Measurements from ENCODE around the gene WLS. TPM values are rescaled to one million over a fixed set of nuclear protein-coding genes. Genes with fewer than 3 reads are reported as not detected.

WLS gene
- total and polyA plus RNA-seq, 10 of the 15 experiments (the other 5 are each of a cell fraction or from before 2014, with no cell fraction given), result 0.04 to 0.36 TPM; not detected in 8

DNA sequence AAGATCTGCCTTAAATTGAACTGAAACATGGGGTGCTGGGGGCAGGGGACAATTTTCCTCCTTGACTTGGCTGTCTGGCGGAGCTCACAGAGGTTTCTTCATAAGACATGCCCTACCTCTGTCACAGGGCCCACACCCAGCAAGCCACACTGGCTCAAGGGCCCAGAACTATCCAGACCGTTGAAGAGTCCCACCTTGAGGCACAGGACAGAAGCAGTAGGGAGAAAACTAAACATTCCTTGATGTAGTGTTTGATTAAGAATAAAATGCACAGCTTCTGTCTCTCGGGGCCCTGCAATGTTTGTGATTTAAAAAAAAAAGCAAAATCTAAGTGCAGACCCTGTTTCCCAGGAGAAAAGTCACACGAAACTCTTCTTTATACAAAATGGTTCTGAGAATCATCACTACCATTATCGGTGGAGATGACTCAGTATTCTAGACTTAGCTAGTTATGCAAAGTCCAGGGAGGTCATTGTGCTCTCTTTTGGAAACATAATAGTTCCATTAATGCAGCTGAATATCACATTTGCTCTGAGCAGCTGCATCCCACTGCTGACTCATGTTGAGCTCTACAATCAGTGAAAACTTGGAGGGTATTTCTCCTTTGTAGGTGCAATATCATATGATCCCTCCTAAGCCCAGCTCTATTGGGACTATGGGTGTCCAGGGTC lies 128.3 kb downstream of the WLS start:
- ChIA-PET POLR2A (no interaction called here), CTCF (interaction anchor here (0.5 to 1.6 kb wide), 9 partner anchors 13 to 1634 kb away, joined by 3 to 7 read pairs (median 3); no protein-coding TSS in a partner anchor)
- H3K4me1 ChIP-seq (ENCODE audit: control insufficient read depth, insufficient read depth, low read length), result no peaks in the 10 kb centered on the region

More for the DNA sequence above, 128.3 kb downstream of the WLS start:
- Histone ChIP-seq H3K4me3 (no peak overlapping the region), H2AFZ (ENCODE audit: control insufficient read depth, low read depth, low read length) (no peak overlapping the region), H3K36me3 (ENCODE audit: control insufficient read depth in 2 of 2, insufficient read depth in 2 of 2, low read length in 1 of 2) (no peaks in the 10 kb centered on the region; a peak in 1 of 4 replicates), H3K9ac (ENCODE audit: control insufficient read depth, insufficient read depth, low read length) (no peak overlapping the region), H3K27ac (ENCODE audit: control insufficient read depth, insufficient read depth) (no peak overlapping the region), H4K20me1 (ENCODE audit: control insufficient read depth, insufficient read depth) (no peaks in the 10 kb centered on the region), H3K9me3 (replicated peaks; ENCODE audit: control insufficient read depth, insufficient read depth, low read length) (no peaks in the 10 kb centered on the region), H3K4me2 (ENCODE audit: control insufficient read depth, insufficient read depth) (no peak overlapping the region), H3K27me3 (replicated peaks in 1 of 2; ENCODE audit: control insufficient read depth in 2 of 2, insufficient read depth in 2 of 2, low read length in 1 of 2) (peaks cover 0 to 1% of the 10 kb centered on the region in 2 experiments; a peak in 1 of 4 replicates), H3K79me2 (ENCODE audit: control insufficient read depth, insufficient read depth, low read length) (no peaks in the 10 kb centered on the region)
- DNase-seq (ENCODE audit: low read depth, low spot score), result no peak
- no peak for FAIRE-seq
- in situ Hi-C loops (cut with MboI) (no loop called here), intact Hi-C loops (cut with micrococcal nuclease; ENCODE audit: unreplicated experiment) (no loop called here)
- BruUV-seq (replicated peaks), result no TSS peak
- ChIA-PET SMC1A (ENCODE audit: uncharacterized antibody, unreplicated experiment) (interaction anchor here (1.0 to 1.1 kb wide), 2 partner anchors 9 to 10 kb away, joined by 3 to 4 read pairs; no protein-coding TSS in a partner anchor), RAD21 (ENCODE audit: unreplicated experiment) (interaction anchor here (1.5 kb wide), 1 partner anchor 14 kb away, joined by 3 read pairs; no protein-coding TSS in a partner anchor)
- TF ChIP-seq ZZZ3 (IDR thresholded peaks at IDR 0.05; ENCODE audit: control insufficient read depth, insufficient read length, low read depth) (no peak), TCF12 (IDR thresholded peaks at IDR 0.05; ENCODE audit: low read depth, low read length) (no peak), PML (IDR thresholded peaks at IDR 0.05; ENCODE audit: low read length) (no peak), MTA3 (IDR thresholded peaks at IDR 0.05; ENCODE audit: borderline replicate concordance, low read length) (no peak), DPF2 (IDR thresholded peaks at IDR 0.05) (no peak), ESRRA (IDR thresholded peaks at IDR 0.05; ENCODE audit: low read length) (no peak), POLR2AphosphoS2 (IDR thresholded peaks at IDR 0.05; ENCODE audit: low read depth, low read length) (no peak), LARP7 (IDR thresholded peaks at IDR 0.05) (no peak)
- TF ChIP-seq, protein P1, sequence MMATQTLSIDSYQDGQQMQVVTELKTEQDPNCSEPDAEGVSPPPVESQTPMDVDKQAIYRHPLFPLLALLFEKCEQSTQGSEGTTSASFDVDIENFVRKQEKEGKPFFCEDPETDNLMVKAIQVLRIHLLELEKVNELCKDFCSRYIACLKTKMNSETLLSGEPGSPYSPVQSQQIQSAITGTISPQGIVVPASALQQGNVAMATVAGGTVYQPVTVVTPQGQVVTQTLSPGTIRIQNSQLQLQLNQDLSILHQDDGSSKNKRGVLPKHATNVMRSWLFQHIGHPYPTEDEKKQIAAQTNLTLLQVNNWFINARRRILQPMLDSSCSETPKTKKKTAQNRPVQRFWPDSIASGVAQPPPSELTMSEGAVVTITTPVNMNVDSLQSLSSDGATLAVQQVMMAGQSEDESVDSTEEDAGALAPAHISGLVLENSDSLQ (IDR thresholded peaks at IDR 0.05), result no peak
- TF ChIP-seq, protein P2, sequence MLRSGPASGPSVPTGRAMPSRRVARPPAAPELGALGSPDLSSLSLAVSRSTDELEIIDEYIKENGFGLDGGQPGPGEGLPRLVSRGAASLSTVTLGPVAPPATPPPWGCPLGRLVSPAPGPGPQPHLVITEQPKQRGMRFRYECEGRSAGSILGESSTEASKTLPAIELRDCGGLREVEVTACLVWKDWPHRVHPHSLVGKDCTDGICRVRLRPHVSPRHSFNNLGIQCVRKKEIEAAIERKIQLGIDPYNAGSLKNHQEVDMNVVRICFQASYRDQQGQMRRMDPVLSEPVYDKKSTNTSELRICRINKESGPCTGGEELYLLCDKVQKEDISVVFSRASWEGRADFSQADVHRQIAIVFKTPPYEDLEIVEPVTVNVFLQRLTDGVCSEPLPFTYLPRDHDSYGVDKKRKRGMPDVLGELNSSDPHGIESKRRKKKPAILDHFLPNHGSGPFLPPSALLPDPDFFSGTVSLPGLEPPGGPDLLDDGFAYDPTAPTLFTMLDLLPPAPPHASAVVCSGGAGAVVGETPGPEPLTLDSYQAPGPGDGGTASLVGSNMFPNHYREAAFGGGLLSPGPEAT (IDR thresholded peaks at IDR 0.05; ENCODE audit: low read depth), result no peak
- TF ChIP-seq, protein P3, sequence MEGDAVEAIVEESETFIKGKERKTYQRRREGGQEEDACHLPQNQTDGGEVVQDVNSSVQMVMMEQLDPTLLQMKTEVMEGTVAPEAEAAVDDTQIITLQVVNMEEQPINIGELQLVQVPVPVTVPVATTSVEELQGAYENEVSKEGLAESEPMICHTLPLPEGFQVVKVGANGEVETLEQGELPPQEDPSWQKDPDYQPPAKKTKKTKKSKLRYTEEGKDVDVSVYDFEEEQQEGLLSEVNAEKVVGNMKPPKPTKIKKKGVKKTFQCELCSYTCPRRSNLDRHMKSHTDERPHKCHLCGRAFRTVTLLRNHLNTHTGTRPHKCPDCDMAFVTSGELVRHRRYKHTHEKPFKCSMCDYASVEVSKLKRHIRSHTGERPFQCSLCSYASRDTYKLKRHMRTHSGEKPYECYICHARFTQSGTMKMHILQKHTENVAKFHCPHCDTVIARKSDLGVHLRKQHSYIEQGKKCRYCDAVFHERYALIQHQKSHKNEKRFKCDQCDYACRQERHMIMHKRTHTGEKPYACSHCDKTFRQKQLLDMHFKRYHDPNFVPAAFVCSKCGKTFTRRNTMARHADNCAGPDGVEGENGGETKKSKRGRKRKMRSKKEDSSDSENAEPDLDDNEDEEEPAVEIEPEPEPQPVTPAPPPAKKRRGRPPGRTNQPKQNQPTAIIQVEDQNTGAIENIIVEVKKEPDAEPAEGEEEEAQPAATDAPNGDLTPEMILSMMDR (IDR thresholded peaks at IDR 0.05 in 2 of 3, conservative IDR thresholded peaks at IDR 0.05 in 1 of 3; ENCODE audit: control insufficient read depth in 2 of 3, extremely low read depth in 1 of 3, insufficient read depth in 1 of 3, low read depth in 3 of 3, low read length in 3 of 3), result no peak
- TF ChIP-seq, protein P4, sequence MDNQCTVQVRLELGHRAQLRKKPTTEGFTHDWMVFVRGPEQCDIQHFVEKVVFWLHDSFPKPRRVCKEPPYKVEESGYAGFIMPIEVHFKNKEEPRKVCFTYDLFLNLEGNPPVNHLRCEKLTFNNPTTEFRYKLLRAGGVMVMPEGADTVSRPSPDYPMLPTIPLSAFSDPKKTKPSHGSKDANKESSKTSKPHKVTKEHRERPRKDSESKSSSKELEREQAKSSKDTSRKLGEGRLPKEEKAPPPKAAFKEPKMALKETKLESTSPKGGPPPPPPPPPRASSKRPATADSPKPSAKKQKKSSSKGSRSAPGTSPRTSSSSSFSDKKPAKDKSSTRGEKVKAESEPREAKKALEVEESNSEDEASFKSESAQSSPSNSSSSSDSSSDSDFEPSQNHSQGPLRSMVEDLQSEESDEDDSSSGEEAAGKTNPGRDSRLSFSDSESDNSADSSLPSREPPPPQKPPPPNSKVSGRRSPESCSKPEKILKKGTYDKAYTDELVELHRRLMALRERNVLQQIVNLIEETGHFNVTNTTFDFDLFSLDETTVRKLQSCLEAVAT (IDR thresholded peaks at IDR 0.05), result no peak
- TF ChIP-seq, protein P5, sequence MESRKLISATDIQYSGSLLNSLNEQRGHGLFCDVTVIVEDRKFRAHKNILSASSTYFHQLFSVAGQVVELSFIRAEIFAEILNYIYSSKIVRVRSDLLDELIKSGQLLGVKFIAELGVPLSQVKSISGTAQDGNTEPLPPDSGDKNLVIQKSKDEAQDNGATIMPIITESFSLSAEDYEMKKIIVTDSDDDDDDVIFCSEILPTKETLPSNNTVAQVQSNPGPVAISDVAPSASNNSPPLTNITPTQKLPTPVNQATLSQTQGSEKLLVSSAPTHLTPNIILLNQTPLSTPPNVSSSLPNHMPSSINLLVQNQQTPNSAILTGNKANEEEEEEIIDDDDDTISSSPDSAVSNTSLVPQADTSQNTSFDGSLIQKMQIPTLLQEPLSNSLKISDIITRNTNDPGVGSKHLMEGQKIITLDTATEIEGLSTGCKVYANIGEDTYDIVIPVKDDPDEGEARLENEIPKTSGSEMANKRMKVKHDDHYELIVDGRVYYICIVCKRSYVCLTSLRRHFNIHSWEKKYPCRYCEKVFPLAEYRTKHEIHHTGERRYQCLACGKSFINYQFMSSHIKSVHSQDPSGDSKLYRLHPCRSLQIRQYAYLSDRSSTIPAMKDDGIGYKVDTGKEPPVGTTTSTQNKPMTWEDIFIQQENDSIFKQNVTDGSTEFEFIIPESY (IDR thresholded peaks at IDR 0.05), result no peak
- ATAC-seq, result no peak
- 0% methylated on average over 5 of the region's 5 CpGs for WGBS (ENCODE audit: insufficient coverage, insufficient replicate concordance, low lambda C conversion rate, missing lambda C conversion rate)

All from GM12878 (cell line).